Measurements from ENCODE around the gene SSRP1.

- TF ChIP-seq CTCF (IDR thresholded peaks at IDR 0.05; ENCODE audit: low read depth, low read length, poor library complexity, severe bottlenecking) (no peak), EZH2phosphoT487 (IDR thresholded peaks at IDR 0.05; ENCODE audit: borderline replicate concordance, low read length) (no peak)
These were observed 36.4 kb downstream of the SSRP1 start for GRCh38 chr11:57299150-57299737.

All from DOHH2 (cell line).